GM12872 (cell line): ENCODE data around the gene TCF25.

ENCODE experiments used
- CTCF ChIP-seq: IDR thresholded peaks from 3 replicates; pipeline ENCODE4 v1.5.1; 2011; ENCODE audit warnings: low read depth, mild to moderate bottlenecking, low read length, moderate library complexity; ENCODE audit not compliant: insufficient read depth

Gene TCF25

DNA sequence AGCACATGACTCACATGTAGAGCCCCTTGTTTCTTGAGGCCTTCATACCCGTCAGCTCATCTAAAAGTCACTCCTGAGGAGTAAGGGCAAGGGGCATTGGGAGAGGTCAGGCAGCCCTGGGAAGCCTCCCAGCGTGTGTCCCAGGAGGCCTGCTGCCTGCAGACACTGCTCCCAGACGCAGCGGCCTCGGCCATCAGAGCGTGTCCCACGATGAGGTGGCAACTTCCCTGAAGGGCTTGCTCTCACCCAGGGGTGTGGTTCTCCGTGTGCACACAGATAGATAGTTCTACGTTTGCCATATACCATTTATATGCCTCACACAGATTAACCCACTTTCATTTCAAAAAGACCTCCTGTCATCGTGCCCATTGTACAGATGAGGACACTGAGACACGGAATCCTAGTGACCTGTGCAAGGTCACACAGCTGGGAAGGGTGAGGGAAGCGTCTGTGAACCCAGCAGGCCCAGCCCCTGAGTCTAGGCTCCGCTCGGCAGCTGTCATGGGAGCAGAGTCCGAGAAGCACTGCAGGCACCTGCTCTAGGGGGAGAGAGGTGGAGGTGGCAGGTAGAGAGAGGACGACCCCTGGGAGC is 58.0 kb downstream of the TCF25 start:
- no peak for TF ChIP-seq CTCF

DNA sequence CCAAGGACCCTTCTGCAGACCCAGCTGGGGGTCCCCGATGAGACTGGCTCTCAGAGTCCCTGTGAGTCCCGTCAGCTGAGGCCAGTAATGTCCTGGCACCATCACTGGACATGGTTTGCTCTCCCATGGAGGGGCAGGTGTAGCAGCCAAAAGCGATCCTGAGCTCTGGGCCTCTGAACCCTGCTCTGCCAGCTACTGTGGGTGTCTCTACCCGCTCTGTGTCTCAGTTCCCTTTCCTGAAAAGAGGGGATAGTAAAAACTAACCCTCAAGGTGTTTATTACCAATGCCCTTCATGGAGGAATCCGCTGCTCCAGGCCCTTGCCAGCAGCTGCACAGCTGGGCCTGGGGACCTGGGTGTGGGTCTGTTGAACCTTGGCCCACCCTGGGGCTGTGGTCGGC is 58.6 kb downstream of the TCF25 start:
- no peak for TF ChIP-seq CTCF

- TF ChIP-seq CTCF, result no peak
These were observed 61.5 kb downstream of the TCF25 start for GRCh38 chr16:89934611-89935553.

- no peak for TF ChIP-seq CTCF
These were observed 62.6 kb downstream of the TCF25 start for GRCh38 chr16:89936034-89936433.

GRCh38 chr16:89936508-89936907 is 63.1 kb downstream of the TCF25 start:
- no peak for TF ChIP-seq CTCF

DNA sequence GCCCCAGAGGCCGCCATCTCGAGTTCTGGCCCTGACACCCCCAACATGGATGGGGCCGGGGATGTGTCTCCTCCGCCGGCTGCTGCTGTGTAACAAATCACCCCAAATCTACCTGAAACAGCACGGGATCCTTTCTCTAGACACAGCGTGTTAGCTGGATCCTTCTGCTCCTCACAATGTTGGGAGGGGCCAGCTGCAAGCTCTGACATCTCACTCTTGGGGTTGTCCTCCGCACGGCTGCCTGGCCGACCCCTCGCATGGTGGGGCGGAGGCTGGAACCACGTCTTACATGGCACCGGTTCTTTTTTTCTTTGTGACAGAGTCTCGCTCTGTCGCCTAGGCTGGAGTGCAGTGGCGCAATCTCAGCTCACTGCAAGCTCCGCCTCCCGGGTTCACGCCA is 63.6 kb downstream of the TCF25 start:
- TF ChIP-seq CTCF, result no peak

GRCh38 chr16:89938175-89938885 is 64.9 kb downstream of the TCF25 start:
- no peak for TF ChIP-seq CTCF
